CD4-positive, alpha-beta T cell treated with Interleukin-1 beta for 1 hour (primary cell): ENCODE data around the gene RLN2.
A peak's percentile ranks its signal among the peaks of the same experiment; 100 is the strongest.
"Not testable (repeated sequence)": the region's sequence is repeated elsewhere in the genome, so short reads cannot be mapped to it uniquely, and the experiment has no call there.

Experiments used
- DNase-seq, 2 donors: peaks; one replicate each; pipeline ENCODE4 v3.0.0-alpha.2; 2020 to 2022

The RLN2 gene, protein sequence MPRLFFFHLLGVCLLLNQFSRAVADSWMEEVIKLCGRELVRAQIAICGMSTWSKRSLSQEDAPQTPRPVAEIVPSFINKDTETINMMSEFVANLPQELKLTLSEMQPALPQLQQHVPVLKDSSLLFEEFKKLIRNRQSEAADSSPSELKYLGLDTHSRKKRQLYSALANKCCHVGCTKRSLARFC

DNA sequence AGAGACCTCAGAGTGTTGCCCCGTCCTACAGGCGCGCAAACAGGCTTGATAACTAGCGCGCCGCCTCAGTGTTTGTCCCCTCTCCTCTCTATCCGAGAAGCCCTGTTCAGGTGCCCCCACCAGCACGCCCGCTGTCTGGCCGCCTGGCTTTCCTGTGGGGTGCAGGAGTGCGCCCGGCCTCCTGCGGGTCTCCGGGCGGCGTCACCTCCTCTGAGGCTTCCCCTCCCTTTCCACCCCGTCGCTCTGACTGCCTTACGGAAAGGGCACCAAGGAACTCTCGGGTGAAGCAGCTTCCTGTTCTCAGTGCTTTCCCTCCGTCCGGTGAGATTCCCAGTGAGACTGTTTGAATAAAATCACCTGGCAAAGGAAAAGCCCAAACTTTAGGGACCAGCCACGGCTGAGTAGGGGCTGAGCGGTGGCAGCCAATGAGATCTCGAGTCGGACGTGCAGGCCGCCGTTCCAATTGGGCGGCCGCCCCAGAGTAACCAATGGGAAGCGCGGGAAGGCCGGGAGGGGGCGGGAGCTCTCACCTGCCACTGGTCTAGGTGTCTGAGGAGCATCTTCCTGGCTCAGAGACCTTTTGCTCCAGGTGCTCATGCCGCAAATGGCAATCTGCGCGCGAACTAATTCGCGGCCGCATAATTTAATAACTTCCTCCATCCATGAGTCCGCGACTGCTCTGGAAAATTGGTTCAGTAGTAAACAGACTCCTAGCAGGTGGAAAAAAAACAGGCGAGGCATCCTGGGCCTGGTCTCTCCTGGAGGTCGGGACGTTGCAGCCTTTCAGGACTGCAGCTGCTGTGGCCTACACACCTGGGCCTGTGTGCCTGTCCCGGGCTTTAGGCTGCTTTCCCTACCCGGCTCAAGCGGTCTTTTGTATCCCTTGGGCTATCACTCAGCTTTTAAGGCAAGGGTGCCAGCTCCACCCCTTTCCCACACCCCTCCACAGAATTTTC lies at the start of gene RLN2:
TSS of gene RLN2 (minus strand) at position 877 of the 956 bp plus-strand sequence. CDS start at position 741, 136 bp downstream.
- peak in 1 of 2 donors; percentile 16 for DNase-seq

GRCh38 chr9:5354184-5354583 lies 49.7 kb upstream of the RLN2 start:
- no peak for DNase-seq

GRCh38 chr9:5352637-5353248 lies 48.2 kb upstream of the RLN2 start:
- DNase-seq = peak; percentile 6 to 51

GRCh38 chr9:5338992-5339981 lies 34.8 kb upstream of the RLN2 start, which contains the start of gene RLN1:
TSS of gene RLN1 (minus strand) at chr9:5339876. CDS start at chr9:5339746, 130 bp downstream.
- peak; percentile 9 to 31 for DNase-seq

- DNase-seq = peak; percentile 44 to 60
Measured at GRCh38 chr9:5336688-5337087, 32.2 kb upstream of the RLN2 start.

- DNase-seq = not testable (repeated sequence)
Measured at GRCh38 chr9:5331276-5331675, 26.8 kb upstream of the RLN2 start.

DNA sequence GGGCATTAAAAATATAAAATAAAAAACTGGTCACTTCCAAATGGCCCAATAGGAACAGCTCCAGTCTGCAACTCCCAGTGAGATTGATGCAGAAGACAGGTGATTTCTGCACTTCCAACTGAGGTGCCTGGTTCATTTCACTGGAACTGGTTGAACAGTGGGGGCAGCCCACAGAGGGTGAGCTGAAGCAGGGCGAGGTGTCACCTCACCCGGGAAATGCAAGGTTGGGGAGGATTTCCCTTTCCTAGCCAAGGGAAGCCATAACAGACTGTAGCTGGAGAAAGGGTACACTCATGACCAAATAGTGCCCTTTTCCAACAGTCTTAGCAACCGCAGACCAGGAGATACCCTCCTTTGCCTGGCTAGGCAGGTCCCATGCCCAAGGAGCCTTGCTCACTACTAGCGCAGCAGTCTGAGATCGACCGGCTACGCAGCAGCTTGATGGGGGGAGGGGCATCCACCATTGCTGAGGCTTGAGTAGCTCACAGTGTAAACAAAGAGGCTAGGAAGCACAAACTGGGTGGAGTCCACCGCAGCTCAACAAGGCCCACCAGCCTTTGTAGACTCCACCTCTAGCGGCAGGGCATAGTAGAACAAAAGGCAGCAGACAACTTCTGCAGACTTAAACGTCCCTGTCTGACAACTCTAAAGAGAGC lies 22.5 kb upstream of the RLN2 start:
- DNase-seq = peak; percentile 49 to 66

- DNase-seq = no peak
Measured at GRCh38 chr9:5326187-5326586, 21.7 kb upstream of the RLN2 start.

- DNase-seq = not testable (repeated sequence)
Measured at GRCh38 chr9:5321601-5322000, 17.1 kb upstream of the RLN2 start.

DNA sequence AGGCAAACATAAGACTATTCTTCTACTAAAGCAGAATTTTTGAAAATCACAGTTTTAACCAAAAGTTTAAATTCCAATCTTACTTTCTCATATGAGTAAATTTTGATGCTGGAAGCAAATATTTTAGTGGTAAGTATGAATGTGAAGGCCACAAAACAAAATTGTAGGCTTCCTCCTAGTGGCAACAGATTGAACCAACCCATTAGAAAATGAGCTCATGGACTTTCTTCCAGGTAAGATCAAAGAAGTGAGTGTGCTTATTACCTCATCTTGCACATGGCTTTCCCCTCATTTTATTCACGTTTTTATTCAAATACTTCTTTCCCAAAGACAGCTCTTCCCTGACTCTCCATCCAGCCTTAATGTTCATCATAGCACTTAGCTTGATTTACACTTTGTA lies 16.5 kb upstream of the RLN2 start:
- peak in 1 of 2 donors; percentile 6 for DNase-seq

DNA sequence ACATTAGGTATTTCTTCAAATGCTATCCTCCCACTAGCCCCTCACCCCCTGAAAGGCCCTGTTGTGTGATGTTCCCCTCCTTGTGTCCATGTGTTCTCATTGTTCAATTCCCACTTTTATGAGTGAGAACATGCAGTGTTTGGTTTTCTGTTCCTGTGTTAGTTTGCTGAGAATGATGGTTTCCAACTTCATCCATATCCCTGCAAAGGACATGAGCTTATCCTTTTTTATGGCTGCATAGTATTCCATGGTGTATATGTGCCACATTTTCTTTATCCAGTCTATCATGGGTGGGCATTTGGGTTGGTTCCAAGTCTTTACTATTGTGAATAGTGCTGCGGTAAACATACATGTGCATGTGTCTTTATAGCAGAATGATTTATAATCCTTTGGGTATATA lies 11.9 kb upstream of the RLN2 start:
- DNase-seq = not testable (repeated sequence)

DNA sequence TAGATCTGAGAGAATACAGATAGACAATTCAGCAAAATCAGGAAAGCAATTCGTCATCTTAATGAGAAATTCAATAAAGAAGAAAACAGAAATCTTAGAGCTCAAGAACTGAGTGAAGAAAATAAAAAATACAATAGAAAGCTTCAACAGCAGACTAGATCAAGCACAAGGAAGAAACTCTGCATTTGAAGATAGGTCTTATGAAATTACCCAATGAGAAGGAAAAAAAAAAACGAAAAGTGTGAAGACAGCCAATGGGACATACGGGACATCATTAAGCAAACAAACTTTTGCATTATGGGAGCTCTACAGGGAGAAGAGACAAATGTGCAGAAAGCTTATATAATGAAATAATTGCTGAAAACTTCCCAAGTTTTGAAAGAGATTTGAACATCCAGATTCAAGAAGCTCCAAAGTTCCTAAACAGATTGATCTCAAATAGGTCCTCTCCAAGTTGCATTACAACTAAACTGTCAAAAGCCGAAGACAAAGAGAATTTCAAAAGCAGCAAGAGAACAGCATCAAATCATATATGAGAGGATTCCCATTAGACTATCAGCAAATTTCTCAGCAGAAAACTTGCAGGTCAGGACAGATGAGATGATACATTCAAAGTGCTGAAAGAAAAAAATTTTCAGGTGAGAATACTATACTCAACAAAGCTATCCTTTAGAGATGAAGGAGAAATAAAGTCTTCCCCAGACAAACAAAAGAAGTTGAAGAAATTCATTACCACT lies 10.8 kb upstream of the RLN2 start:
- DNase-seq = no peak

- no peak for DNase-seq
Measured at GRCh38 chr9:5310851-5311250, 6.3 kb upstream of the RLN2 start.

GRCh38 chr9:5305741-5306140 lies 1.2 kb upstream of the RLN2 start:
- DNase-seq = no peak

- peak in 1 of 2 donors; percentile 12 for DNase-seq
Measured at GRCh38 chr9:5301544-5301943, 3.0 kb downstream of the RLN2 start.

GRCh38 chr9:5292141-5292540 lies 12.4 kb downstream of the RLN2 start:
- DNase-seq = no peak

GRCh38 chr9:5288591-5288990 lies 15.9 kb downstream of the RLN2 start:
- DNase-seq = no peak

DNA sequence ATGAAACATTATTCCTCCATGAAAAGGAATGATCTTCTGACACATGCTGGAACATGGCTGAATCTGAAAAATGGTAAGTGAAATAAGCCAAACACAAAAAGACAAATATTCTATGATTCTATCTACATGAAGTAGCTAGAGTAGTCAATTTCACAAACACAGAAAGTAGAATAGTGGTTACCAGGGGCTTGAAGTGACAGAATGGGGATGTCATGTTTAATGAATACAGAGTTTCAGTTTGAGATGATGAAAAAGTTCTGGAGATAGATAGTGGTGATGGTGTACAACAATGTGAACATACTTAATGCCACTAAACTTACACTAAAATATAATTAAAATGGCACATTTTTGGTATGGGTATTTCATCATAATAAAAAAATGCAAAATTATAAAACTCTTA lies 18.3 kb downstream of the RLN2 start:
- DNase-seq = no peak

DNA sequence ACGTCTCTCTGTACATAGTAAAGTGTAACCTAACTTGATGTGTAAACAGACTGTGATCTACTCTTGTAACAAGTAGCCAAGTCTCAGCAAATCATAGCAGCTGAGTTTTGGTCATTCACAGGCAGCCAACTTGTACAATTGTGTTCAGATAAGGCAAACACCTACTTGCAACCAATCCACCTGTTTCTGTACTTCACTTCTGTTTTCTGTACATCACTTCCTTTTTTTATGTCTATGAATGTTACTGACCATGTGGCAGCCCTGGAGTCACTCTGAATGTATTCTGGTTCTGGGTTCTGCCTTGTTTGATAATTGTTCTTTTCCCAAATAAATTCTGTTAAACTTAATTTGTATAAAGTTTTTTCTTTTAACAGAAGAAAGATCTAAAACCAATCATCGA lies 26.0 kb downstream of the RLN2 start:
- no peak for DNase-seq

- no peak for DNase-seq
Measured at GRCh38 chr9:5274770-5275169, 29.7 kb downstream of the RLN2 start.

GRCh38 chr9:5269249-5269715 lies 35.2 kb downstream of the RLN2 start:
- DNase-seq = no peak
